GM18861 (cell line): ENCODE measurements around the gene JCAD.
"Not testable (repeated sequence)": the region's sequence is repeated elsewhere in the genome, so short reads cannot be mapped to it uniquely, and the experiment has no call there.

Source experiments
- ATAC-seq: cut with Tn5 transposase; IDR thresholded peaks from one replicate; pipeline ENCODE4 v1.9.1; 2021; ENCODE audit not compliant: unreplicated experiment

Gene JCAD

GRCh38 chr10:29991382-29991781 is 68.0 kb downstream of the JCAD start:
- no peak for ATAC-seq

- ATAC-seq: no peak
Measured at GRCh38 chr10:29987471-29987870, 71.9 kb downstream of the JCAD start.

- ATAC-seq: no peak
Measured at GRCh38 chr10:29982997-29983648, 76.3 kb downstream of the JCAD start.

- no peak for ATAC-seq
Measured at GRCh38 chr10:29981510-29981909, 77.9 kb downstream of the JCAD start.

GRCh38 chr10:29980084-29980483 is 79.3 kb downstream of the JCAD start:
- ATAC-seq: no peak

- ATAC-seq: not testable (repeated sequence)
Measured at GRCh38 chr10:29979421-29979779, 80.0 kb downstream of the JCAD start.

- ATAC-seq: no peak
Measured at GRCh38 chr10:29977171-29977570, 82.2 kb downstream of the JCAD start.

DNA sequence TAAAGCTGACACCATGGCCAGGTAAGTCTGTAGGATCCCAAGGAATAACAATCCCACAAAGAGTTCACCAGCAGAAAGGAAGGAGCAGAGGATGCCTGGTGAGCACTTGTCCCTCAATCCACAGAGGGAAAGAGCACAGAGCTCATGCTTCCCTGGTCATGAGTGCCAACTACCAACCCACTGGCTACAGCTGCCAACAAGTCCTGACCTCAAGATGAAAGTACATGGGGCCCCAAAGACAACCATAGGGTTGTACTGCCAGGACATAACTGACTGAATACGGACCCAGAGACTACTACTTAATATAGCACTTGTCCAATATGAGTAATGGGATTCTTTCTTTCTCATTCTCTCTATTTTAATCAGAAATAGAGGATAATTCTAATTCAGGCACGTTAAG is 83.3 kb downstream of the JCAD start:
- ATAC-seq: no peak

DNA sequence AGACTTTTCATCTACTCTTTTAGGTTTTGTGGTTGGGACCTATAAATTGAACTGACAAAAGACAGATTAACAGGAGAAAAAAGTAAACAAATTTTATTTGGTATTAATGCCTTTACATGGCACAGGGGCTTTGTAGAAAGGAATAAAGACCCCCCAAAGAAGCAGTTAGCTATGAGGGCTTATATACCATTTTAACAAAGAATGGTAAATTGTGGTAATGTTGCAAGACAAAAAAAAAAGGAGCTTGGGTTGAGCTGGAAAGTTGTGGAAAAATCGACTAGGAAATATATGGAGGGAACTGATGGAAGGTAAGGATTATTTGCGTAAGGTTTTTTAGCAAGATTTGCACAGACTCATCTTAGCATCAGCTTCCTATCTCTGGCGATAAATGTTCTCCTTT is 84.6 kb downstream of the JCAD start:
- ATAC-seq: no peak

DNA sequence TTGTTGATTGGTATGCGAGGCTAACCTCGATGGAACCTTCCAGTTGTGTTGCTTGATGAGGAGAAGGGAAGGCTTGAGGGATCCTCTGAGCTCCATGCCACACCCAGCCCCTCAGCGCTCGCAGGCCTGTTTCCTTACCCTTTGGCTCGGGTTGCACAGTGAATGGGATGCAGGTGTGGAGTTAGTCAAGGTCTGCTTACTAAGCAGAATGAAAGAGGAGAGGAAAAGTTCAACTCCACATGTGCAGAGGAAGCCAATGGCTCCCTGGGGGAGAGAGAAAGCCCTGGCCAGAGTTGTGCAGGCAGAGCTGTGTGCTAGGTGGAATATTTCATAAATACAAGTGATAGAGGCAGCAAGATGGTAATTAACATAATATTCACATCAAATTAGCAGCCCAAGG is 85.5 kb downstream of the JCAD start:
- no peak for ATAC-seq

DNA sequence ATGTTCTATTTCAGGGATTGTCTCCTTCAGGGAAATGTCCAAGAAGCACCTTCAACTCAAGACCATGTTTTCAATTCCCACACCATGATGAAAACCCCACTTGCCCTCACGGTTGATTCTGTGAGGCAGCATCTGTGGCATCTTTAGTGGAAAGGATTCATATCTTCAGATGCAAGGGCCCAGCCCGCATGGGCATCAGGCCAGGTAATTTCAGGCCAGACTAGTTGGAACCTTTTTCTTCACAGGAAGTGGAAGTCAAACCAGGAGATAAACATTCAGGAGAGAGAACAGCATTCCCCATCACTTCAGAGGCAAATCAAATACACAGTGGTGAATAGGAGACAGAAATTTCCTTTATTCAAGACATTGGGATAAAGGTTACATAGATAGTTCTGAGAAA is 88.8 kb downstream of the JCAD start:
- ATAC-seq: no peak

- ATAC-seq: no peak
Measured at GRCh38 chr10:29970012-29970396, 89.4 kb downstream of the JCAD start.

DNA sequence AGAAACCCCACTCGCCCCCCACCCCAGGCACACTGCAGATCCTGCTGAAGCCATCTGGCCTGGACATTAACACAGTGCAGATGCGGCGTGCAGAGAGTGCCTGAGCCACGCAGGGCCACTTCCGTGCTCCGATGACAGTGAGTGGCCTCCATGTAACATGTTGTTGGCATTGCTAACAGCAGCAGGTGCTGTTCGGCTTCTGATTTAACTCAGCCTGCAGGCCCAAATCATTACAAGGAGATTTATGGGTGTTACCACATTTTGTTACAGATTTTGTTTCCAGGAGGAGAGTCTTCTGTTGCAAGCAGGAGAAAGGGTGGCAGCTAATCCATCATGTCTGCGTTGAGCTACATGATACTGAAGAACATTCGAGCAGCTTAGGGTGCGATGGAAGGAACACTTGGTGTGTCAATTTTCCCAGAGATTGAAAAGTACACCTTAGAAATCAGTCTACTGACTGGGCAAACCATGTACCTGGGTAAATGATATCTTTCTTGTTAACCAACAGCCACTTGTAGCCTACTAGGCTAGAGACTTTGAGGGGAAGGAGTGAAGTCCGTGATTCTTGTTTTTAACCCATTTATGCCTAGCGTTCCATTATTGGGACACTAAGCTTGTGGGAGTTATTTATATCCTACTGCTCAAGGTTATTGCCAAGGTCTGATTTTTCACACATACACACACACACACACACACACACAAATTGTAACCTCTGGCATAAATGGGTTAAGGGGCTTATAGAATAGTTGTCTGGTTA is 90.0 kb downstream of the JCAD start:
- no peak for ATAC-seq

GRCh38 chr10:29968585-29968984 is 90.8 kb downstream of the JCAD start:
- no peak for ATAC-seq

GRCh38 chr10:29966269-29966668 is 93.1 kb downstream of the JCAD start:
- ATAC-seq: no peak
